SHP77 treated with DMSO at 0.1 percent for 48 hours (cell line): ENCODE data around the gene PDZRN4.
"Not testable (repeated sequence)": the region's sequence is repeated elsewhere in the genome, so short reads cannot be mapped to it uniquely, and the experiment has no call there.

Source experiments
- DNase-seq: peaks from one replicate; lab custom pipeline; 2025; lab: John Stamatoyannopoulos, UW

PDZRN4 gene

DNA sequence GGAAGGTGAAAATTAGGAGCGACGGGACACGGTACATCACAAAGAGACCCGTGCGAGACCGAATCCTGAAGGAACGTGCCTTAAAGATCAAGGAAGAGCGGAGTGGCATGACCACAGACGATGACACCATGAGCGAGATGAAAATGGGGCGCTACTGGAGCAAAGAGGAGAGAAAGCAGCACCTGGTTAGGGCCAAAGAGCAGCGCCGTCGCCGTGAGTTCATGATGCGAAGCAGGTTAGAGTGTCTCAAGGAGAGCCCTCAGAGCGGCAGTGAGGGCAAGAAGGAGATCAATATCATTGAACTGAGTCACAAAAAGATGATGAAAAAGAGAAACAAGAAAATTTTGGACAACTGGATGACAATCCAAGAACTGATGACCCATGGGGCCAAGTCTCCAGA, 385.3 kb downstream of the PDZRN4 start:
- no peak for DNase-seq

GRCh38 chr12:41576925-41577324, 388.8 kb downstream of the PDZRN4 start:
- DNase-seq = no peak

DNA sequence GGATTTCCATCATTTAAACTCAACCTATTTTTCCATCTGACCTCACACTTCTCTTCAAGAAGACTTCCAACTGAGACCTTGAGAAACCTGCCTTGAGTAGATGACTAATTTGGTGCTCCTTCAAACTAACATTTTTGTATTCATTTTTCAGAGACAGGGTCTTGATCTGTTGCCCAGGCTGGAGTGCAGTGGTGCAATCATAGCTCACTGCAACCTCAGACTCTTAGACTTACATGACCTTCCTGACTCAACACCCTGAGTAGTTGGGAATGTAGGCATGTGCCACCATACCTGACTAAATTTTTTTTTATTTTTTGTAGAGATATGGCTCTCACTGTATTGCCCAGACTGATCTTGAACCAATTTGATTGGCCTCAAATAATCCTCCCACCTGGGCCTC, 389.9 kb downstream of the PDZRN4 start:
- DNase-seq = no peak

DNA sequence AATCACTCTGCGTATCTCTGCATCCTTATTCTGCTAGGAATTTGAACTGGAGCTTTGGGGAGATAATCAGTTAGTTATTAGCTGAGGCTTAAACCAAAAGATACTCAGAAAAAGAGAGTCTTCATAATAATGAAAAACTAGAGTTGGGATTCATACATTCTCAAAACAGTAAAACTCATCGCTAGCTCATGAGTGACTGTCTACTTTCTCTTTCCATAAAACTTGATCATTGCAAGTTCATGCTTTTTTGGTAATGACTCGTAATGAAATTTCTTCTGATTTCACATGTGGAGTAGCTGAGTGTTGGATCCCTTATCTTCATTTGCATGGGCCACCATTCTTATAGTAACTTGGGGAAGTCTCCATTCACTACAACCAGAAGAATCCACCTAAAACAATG, 397.7 kb downstream of the PDZRN4 start:
- no peak for DNase-seq

DNA sequence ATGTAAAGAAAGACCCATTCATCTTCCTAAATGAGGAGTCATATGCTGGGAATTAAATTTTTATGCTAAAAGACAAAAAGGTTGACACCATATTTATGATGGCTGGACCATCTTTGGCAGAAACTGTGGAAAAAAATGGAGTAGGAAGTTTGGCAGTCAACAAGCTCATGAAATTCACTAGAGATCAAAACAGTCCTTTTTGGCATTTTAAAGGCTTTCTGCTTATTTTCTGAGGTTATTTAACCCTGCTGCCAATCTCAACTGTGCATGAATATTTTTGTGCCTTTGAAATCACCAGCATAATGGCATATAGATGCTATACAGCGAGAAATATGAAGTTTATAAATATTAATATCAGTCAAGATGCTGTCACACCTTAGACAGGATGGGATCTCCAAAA, 399.5 kb downstream of the PDZRN4 start:
- DNase-seq = no peak

DNA sequence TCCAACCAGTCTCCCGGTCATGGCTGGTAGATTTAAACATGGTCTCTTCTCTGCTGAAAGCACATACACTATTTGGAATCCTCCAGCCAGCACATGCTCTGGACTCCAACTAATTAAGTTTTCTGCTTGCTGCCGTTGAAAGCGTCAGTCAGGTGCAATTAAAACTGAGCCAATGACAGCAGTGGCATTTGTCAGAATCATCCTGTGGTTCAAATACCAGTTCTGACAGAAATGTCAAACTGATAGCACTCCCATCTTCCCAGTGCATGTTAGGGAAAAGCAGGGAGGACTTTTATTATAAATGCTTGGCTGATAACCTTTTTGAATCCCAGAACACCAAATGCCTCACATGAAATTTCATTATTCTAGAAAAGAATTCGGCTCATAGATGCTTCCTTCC, 401.8 kb downstream of the PDZRN4 start:
- DNase-seq = no peak

DNA sequence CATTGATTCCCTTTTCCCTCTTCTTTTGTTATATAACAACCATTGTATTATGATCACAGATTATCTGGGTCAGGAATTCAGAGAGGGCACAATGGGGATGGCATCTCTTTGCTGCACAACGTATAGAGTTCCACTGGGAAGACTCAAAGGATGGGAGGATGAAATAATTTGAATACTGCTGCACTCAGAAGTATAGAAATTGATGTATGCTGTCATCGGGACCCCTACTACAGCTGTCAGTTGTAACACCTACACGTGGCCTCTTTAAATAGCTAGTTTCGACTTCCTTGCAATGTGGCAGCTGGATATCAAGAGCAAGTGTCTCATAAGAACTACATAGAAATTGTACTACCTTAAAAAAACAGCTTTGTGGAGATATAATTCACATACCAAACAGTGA, 408.1 kb downstream of the PDZRN4 start:
- no peak for DNase-seq

GRCh38 chr12:41604830-41605229, 416.7 kb downstream of the PDZRN4 start:
- DNase-seq = no peak

GRCh38 chr12:41605545-41606305, 417.6 kb downstream of the PDZRN4 start:
- DNase-seq = no peak

GRCh38 chr12:41606468-41607445, 418.6 kb downstream of the PDZRN4 start:
- no peak for DNase-seq

GRCh38 chr12:41612892-41613557, 424.9 kb downstream of the PDZRN4 start:
- DNase-seq = no peak

DNA sequence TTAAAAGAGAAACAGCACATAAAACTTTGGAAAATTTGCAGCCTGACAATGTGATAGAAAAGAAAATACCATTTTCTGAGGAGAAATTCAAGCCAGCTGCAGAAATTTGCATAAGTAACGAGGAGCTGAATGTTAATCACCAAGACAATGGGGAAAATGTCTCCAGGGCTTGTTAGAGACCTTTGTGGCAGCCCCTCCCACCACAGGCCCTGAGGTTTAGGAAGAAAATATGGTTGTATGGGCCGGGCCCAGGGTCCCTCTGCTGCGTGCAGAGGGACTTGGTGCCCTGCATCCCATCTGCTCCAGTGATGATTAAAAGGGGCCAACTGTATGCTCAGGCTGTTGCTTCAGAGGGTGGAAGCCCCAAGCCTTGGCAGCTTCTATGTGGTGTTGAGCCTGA, 427.1 kb downstream of the PDZRN4 start:
- not testable (repeated sequence) for DNase-seq

- no peak for DNase-seq
Measured at GRCh38 chr12:41619705-41620104, 431.6 kb downstream of the PDZRN4 start.

GRCh38 chr12:41621291-41621690, 433.2 kb downstream of the PDZRN4 start:
- DNase-seq = no peak
